ENCODE data around the gene HMOX2.

DNA sequence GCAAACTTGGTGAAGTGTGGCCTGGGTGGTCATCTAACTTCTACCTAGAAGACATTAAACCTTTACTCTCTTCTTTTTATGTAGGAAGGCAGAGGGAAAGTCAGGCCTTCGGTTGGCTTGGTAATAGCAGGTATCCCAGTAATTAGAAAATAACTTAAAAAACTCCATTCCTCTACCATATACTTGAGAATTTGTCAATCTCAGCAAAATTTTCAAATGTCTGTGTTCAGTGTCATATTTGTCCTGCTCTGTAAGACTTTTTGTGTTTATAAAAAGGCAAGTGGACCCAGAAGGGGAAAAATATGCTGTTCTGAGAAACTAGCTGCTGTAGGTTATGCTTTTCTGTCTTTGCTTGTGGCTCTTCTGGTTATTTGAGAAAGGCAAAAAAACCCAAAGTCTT is 5.8 kb downstream of the HMOX2 start:
- no peak for TF ChIP-seq GATA2 (IDR thresholded peaks at IDR 0.05; ENCODE audit: low read depth, low read length)
- no peak for TF ChIP-seq GATA3 (IDR thresholded peaks at IDR 0.05; ENCODE audit: low read depth, low read length)
